ENCODE results near the gene ABCA13. TPM values are rescaled to one million over a fixed set of nuclear protein-coding genes. Genes with fewer than 3 reads are reported as not detected.

ABCA13 gene
- total RNA-seq, 2 experiments from 2014 or later = 0.08 to 0.45 TPM

GRCh38 chr7:48309720-48310119 is 138.5 kb downstream of the ABCA13 start:
- ChIA-PET CTCF (no interaction called here), POLR2A (no interaction called here)
- no peaks in the 10 kb centered on the region for H3K4me1 Mint-ChIP-seq (ENCODE audit: low read depth)
- no peak overlapping the region for H3K4me3 Mint-ChIP-seq
- no peak overlapping the region for H3K27ac Mint-ChIP-seq
- DNase-seq (no peak), ATAC-seq (no peak)
- no peaks in the 10 kb centered on the region for H3K36me3 Mint-ChIP-seq (ENCODE audit: low read depth)
- H3K9me3 Mint-ChIP-seq (ENCODE audit: insufficient read depth) = no peaks in the 10 kb centered on the region
- no peaks in the 10 kb centered on the region for H3K27me3 Mint-ChIP-seq (ENCODE audit: low read depth)

GRCh38 chr7:48311464-48312100 is 140.3 kb downstream of the ABCA13 start:
- CTCF ChIA-PET = interaction anchor here (1.2 kb wide), 1 partner anchor 13 kb away, joined by 3 read pairs; no protein-coding TSS in a partner anchor
- no peak overlapping the region for H3K4me3 Mint-ChIP-seq
- POLR2A ChIA-PET = no interaction called here
- no peaks in the 10 kb centered on the region for H3K27me3 Mint-ChIP-seq (ENCODE audit: low read depth)
- H3K27ac Mint-ChIP-seq = no peak overlapping the region
- DNase-seq = no peak
- H3K36me3 Mint-ChIP-seq (ENCODE audit: low read depth) = no peaks in the 10 kb centered on the region
- no peaks in the 10 kb centered on the region for H3K9me3 Mint-ChIP-seq (ENCODE audit: insufficient read depth)
- no peaks in the 10 kb centered on the region for H3K4me1 Mint-ChIP-seq (ENCODE audit: low read depth)
- no peak for ATAC-seq

GRCh38 chr7:48312151-48312550 is 140.9 kb downstream of the ABCA13 start:
- Mint-ChIP-seq H3K27ac (no peak overlapping the region), H3K36me3 (ENCODE audit: low read depth) (no peaks in the 10 kb centered on the region), H3K4me3 (no peak overlapping the region), H3K27me3 (ENCODE audit: low read depth) (no peaks in the 10 kb centered on the region), H3K4me1 (ENCODE audit: low read depth) (no peaks in the 10 kb centered on the region), H3K9me3 (ENCODE audit: insufficient read depth) (no peaks in the 10 kb centered on the region)
- DNase-seq = no peak
- CTCF ChIA-PET = interaction anchor here (1.2 kb wide), 1 partner anchor 13 kb away, joined by 3 read pairs; no protein-coding TSS in a partner anchor
- no peak for ATAC-seq
- POLR2A ChIA-PET = no interaction called here

- H3K27ac Mint-ChIP-seq = no peak overlapping the region
- DNase-seq = no peak
- no peaks in the 10 kb centered on the region for H3K9me3 Mint-ChIP-seq (ENCODE audit: insufficient read depth)
- ChIA-PET CTCF (no interaction called here), POLR2A (no interaction called here)
- H3K36me3 Mint-ChIP-seq (ENCODE audit: low read depth) = no peaks in the 10 kb centered on the region
- no peaks in the 10 kb centered on the region for H3K27me3 Mint-ChIP-seq (ENCODE audit: low read depth)
- ATAC-seq = no peak
- H3K4me1 Mint-ChIP-seq (ENCODE audit: low read depth) = no peaks in the 10 kb centered on the region
- no peak overlapping the region for H3K4me3 Mint-ChIP-seq
Measured at GRCh38 chr7:48316768-48317167, 145.5 kb downstream of the ABCA13 start.

- no peak for DNase-seq
- no peaks in the 10 kb centered on the region for H3K9me3 Mint-ChIP-seq (ENCODE audit: insufficient read depth)
- H3K27me3 Mint-ChIP-seq (ENCODE audit: low read depth) = no peaks in the 10 kb centered on the region
- H3K36me3 Mint-ChIP-seq (ENCODE audit: low read depth) = no peaks in the 10 kb centered on the region
- no peak overlapping the region for H3K4me3 Mint-ChIP-seq
- POLR2A ChIA-PET = interaction anchor here (0.7 kb wide), 1 partner anchor 11 kb away, joined by 4 read pairs; no protein-coding TSS in a partner anchor
- no peak overlapping the region for H3K27ac Mint-ChIP-seq
- CTCF ChIA-PET = no interaction called here
- no peaks in the 10 kb centered on the region for H3K4me1 Mint-ChIP-seq (ENCODE audit: low read depth)
- ATAC-seq = no peak
Measured at GRCh38 chr7:48317360-48317759, 146.1 kb downstream of the ABCA13 start.

- no peak for DNase-seq
- Mint-ChIP-seq H3K4me1 (ENCODE audit: low read depth) (no peaks in the 10 kb centered on the region), H3K36me3 (ENCODE audit: low read depth) (no peaks in the 10 kb centered on the region), H3K27ac (no peak overlapping the region), H3K4me3 (no peak overlapping the region), H3K9me3 (ENCODE audit: insufficient read depth) (peaks cover 5% of the 10 kb centered on the region), H3K27me3 (ENCODE audit: low read depth) (no peaks in the 10 kb centered on the region)
- POLR2A ChIA-PET = no interaction called here
- no peak for ATAC-seq
- CTCF ChIA-PET = no interaction called here
Measured at GRCh38 chr7:48321319-48322010, 150.2 kb downstream of the ABCA13 start.

GRCh38 chr7:48337012-48337621 is 165.9 kb downstream of the ABCA13 start:
- H3K27ac Mint-ChIP-seq = no peak overlapping the region
- DNase-seq = no peak
- H3K36me3 Mint-ChIP-seq (ENCODE audit: low read depth) = no peaks in the 10 kb centered on the region
- H3K9me3 Mint-ChIP-seq (ENCODE audit: insufficient read depth) = no peaks in the 10 kb centered on the region
- no peak for ATAC-seq
- ChIA-PET POLR2A (interaction anchor here (0.6 kb wide), 1 partner anchor 318 kb away, joined by 5 read pairs; no protein-coding TSS in a partner anchor), CTCF (no interaction called here)
- H3K4me1 Mint-ChIP-seq (ENCODE audit: low read depth) = no peaks in the 10 kb centered on the region
- H3K4me3 Mint-ChIP-seq = no peak overlapping the region
- H3K27me3 Mint-ChIP-seq (ENCODE audit: low read depth) = no peaks in the 10 kb centered on the region

- Mint-ChIP-seq H3K4me1 (ENCODE audit: low read depth) (no peaks in the 10 kb centered on the region), H3K27me3 (ENCODE audit: low read depth) (no peaks in the 10 kb centered on the region), H3K4me3 (no peak overlapping the region), H3K36me3 (ENCODE audit: low read depth) (no peaks in the 10 kb centered on the region), H3K27ac (no peak overlapping the region), H3K9me3 (ENCODE audit: insufficient read depth) (no peaks in the 10 kb centered on the region)
- ChIA-PET CTCF (no interaction called here), POLR2A (no interaction called here)
- DNase-seq (no peak), ATAC-seq (no peak)
Measured at GRCh38 chr7:48337781-48338180, 166.5 kb downstream of the ABCA13 start.

GRCh38 chr7:48347230-48347825 is 176.1 kb downstream of the ABCA13 start:
- H3K9me3 Mint-ChIP-seq (ENCODE audit: insufficient read depth) = no peaks in the 10 kb centered on the region
- ChIA-PET CTCF (no interaction called here), POLR2A (no interaction called here)
- DNase-seq (no peak), ATAC-seq (no peak)
- H3K4me3 Mint-ChIP-seq = no peak overlapping the region
- no peaks in the 10 kb centered on the region for H3K36me3 Mint-ChIP-seq (ENCODE audit: low read depth)
- no peaks in the 10 kb centered on the region for H3K4me1 Mint-ChIP-seq (ENCODE audit: low read depth)
- H3K27ac Mint-ChIP-seq = no peak overlapping the region
- no peaks in the 10 kb centered on the region for H3K27me3 Mint-ChIP-seq (ENCODE audit: low read depth)

- H3K27me3 Mint-ChIP-seq (ENCODE audit: low read depth) = no peaks in the 10 kb centered on the region
- CTCF ChIA-PET = no interaction called here
- POLR2A ChIA-PET = no interaction called here
- H3K9me3 Mint-ChIP-seq (ENCODE audit: insufficient read depth) = no peaks in the 10 kb centered on the region
- no peak overlapping the region for H3K27ac Mint-ChIP-seq
- no peak for DNase-seq
- ATAC-seq = no peak
- H3K4me3 Mint-ChIP-seq = no peak overlapping the region
- no peaks in the 10 kb centered on the region for H3K36me3 Mint-ChIP-seq (ENCODE audit: low read depth)
- H3K4me1 Mint-ChIP-seq (ENCODE audit: low read depth) = no peaks in the 10 kb centered on the region
Measured at GRCh38 chr7:48350515-48350914, 179.3 kb downstream of the ABCA13 start.

GRCh38 chr7:48351900-48352299 is 180.6 kb downstream of the ABCA13 start:
- no peaks in the 10 kb centered on the region for H3K4me1 Mint-ChIP-seq (ENCODE audit: low read depth)
- no peaks in the 10 kb centered on the region for H3K9me3 Mint-ChIP-seq (ENCODE audit: insufficient read depth)
- no peak overlapping the region for H3K4me3 Mint-ChIP-seq
- POLR2A ChIA-PET = no interaction called here
- ATAC-seq = no peak
- CTCF ChIA-PET = no interaction called here
- H3K27ac Mint-ChIP-seq = no peak overlapping the region
- no peaks in the 10 kb centered on the region for H3K36me3 Mint-ChIP-seq (ENCODE audit: low read depth)
- no peak for DNase-seq
- H3K27me3 Mint-ChIP-seq (ENCODE audit: low read depth) = no peaks in the 10 kb centered on the region

GRCh38 chr7:48355346-48355745 is 184.1 kb downstream of the ABCA13 start:
- Mint-ChIP-seq H3K9me3 (ENCODE audit: insufficient read depth) (no peaks in the 10 kb centered on the region), H3K27me3 (ENCODE audit: low read depth) (no peaks in the 10 kb centered on the region), H3K36me3 (ENCODE audit: low read depth) (no peaks in the 10 kb centered on the region), H3K27ac (no peak overlapping the region), H3K4me3 (no peak overlapping the region), H3K4me1 (ENCODE audit: low read depth) (no peaks in the 10 kb centered on the region)
- CTCF ChIA-PET = no interaction called here
- POLR2A ChIA-PET = no interaction called here
- DNase-seq = no peak
- no peak for ATAC-seq

Data from activated CD8-positive, alpha-beta T cell treated with anti-CD3 and anti-CD28 coated beads, Interleukin-2, amount 10 ng/mL, durations not matched to agents 7 days and 5 days (primary cell).